Neural cell (in vitro differentiated cells): ENCODE results near the gene FYN.

Source experiments
- CTCF ChIP-seq: fragments of 450-650 bp; IDR thresholded peaks from 2 replicates; pipeline ENCODE4 v1.5.1; 2014; ENCODE audit warnings: antibody characterized with exemption, mild to moderate bottlenecking, moderate library complexity; ENCODE audit not compliant: poor library complexity, severe bottlenecking
- EP300 ChIP-seq: fragments of 450-650 bp; conservative IDR thresholded peaks from 2 replicates; pipeline ENCODE4 v1.6.1; 2014; ENCODE audit warnings: antibody characterized with exemption, mild to moderate bottlenecking, moderate library complexity; ENCODE audit not compliant: poor library complexity, severe bottlenecking
- EZH2 ChIP-seq: fragments of 200-600, 300-800 bp; shearing (Covaris generic), sonication (generic); IDR thresholded peaks from 2 replicates; pipeline ENCODE4 v1.6.1; 2014; ENCODE audit warnings: antibody characterized with exemption, low read length, borderline replicate concordance, mild to moderate bottlenecking; ENCODE audit not compliant: insufficient read depth, poor library complexity, severe bottlenecking
- POLR2AphosphoS5 ChIP-seq: IDR thresholded peaks from 2 replicates; pipeline ENCODE4 v1.6.1; 2012
- RAD21 ChIP-seq: fragments of 450-650 bp; conservative IDR thresholded peaks from 2 replicates; pipeline ENCODE4 v1.6.1; 2014; ENCODE audit warnings: antibody characterized with exemption, mild to moderate bottlenecking, moderate library complexity
- REST ChIP-seq: IDR thresholded peaks from 2 replicates; pipeline ENCODE4 v1.6.1; 2012; ENCODE audit warnings: borderline replicate concordance
- TAF1 ChIP-seq: IDR thresholded peaks from 2 replicates; pipeline ENCODE4 v1.6.1; 2012; ENCODE audit warnings: low read depth

- TF ChIP-seq CTCF (no peak), EP300 (no peak), EZH2 (no peak), RAD21 (no peak), POLR2AphosphoS5 (no peak), TAF1 (no peak), REST (no peak)
Observed at GRCh38 chr6:111662072-111662793, 211.0 kb downstream of the FYN start.
